ENCODE data around the gene ASPSCR1.

The ASPSCR1 gene

DNA sequence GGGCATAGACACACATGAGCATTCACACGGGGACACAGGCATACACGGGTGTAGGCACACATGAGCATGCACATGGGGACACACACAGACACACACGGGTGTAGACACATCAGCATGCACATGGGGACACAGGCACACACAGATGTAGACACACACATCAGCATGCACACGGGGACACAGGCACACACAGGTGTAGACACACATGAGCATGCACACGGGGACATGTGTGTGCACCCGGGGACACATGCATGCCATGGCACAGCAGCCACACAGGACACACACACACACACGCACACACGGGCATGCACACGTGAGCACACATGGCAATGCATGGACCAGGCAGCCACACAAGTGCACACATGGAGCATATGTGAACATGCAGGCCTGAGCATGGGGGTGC is 65.2 kb downstream of the ASPSCR1 start:
- DNase-seq (ENCODE audit: low read depth) = no peak

DNA sequence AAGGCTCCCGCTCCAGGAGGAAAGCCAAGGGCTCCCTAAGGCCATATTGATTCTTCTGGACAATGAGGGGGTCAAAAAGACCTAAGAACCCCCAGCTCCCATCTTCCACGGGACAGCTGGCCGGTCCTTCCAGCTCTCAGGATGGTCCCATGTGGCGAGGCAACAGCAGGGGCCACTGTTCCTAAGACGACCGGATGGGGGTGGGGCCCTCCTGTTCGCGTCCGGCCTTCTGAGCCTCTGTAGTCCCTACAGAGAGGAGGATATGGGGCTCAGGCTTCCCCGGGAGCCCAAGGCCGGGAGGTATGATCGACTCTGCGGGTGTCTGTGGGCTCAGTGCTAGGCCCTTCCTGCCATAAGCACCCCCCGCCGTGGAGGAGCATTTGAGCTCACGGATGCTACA is 66.1 kb downstream of the ASPSCR1 start:
- no peak for DNase-seq (ENCODE audit: low read depth)

DNA sequence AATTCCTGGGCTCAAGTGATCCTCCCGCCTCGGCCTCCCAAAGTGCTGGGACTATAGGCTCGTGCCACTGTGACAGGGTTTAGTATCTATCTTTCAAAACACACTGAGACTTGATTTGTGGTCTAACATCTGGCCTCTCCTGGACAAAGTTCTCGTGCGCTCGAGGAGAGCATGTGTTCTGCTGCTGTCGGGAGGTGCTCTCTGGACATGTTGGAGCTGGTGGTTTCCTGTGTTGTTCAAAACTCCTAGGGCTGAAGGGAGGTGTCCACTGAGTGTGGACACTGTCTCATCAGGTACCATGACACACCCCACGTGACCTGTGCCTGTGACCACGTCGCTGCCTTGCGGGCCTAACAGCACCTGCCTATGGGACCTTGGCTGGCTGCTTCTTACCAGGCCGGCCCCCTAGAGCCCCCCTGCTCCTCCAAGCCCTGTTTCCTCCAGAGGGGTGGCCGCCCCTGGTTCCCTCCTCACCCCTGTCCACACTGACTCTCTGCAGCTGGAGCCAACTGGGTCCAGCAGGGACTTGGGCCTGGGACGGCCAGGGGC is 68.6 kb downstream of the ASPSCR1 start:
- no peak for DNase-seq (ENCODE audit: low read depth)

DNA sequence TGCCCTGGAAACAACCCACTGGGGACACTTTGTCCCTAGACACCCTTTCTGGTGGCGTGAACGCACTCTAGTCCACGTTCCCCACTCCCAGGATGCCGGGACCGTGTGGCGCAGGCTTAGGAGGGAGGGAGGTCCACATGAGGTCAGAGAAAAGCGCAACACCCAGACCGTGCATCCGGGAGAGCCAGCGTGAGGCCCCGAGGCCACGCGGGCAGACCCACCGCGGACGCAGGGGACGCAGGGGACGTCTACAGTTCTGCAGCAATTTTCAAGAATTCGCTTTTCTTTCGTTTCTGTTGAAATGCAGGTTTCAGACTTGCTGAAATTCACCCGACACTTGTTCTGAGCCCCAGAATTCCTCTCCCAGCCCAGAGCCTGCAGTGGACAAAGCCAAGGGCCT is 69.5 kb downstream of the ASPSCR1 start:
- no peak for DNase-seq (ENCODE audit: low read depth)

DNA sequence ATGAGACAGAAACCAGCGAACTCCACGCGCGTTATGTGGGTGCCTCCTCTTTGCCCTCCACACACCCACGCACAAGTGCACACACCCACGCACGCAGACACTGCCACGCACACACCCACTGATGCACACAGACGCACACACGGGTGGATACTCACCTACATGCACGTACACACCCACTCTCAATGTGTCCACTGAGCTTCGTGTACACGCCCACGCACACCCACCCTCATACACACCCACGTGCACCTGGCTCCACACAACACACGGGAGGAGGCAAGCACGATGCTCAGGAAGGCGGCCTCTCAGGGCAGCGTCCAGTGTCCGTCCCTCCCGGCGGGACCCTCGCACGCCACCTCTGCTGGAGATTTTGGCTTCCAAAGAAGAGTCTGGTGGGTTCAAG is 70.0 kb downstream of the ASPSCR1 start:
- no peak for DNase-seq (ENCODE audit: low read depth)

DNA sequence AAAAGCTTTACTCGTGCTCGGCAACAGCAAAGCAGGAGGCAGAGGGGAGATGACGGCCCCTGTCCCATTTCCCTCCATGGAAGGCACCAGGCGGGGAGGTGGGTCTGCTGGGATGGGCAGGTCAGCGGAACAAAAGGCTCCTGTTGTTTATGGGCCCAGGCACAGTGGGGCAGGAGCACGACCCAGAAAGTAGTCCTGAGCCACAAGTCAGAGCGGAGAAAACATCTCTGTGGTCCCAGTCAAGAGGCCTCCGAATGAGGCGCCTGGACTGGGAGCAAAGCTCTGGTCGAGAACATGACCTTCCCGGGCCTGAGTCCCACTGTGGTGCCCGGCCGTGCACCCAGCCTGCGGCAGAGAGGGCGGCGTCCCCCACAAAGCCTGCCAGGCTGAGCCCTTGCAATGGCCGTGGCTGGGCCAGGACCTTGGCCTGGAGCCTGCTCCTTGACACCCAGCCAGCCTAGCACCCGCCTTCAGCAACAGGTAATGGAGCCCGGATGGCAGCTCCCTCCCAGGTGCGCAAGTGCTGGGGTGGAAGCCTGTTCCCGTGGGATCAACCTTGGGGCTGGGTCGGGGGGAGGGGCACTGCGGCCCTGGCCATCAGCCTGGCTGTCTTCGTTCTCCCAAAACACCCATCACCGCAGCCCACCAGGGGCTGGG is 70.6 kb downstream of the ASPSCR1 start:
- DNase-seq (ENCODE audit: low read depth) = no peak

DNA sequence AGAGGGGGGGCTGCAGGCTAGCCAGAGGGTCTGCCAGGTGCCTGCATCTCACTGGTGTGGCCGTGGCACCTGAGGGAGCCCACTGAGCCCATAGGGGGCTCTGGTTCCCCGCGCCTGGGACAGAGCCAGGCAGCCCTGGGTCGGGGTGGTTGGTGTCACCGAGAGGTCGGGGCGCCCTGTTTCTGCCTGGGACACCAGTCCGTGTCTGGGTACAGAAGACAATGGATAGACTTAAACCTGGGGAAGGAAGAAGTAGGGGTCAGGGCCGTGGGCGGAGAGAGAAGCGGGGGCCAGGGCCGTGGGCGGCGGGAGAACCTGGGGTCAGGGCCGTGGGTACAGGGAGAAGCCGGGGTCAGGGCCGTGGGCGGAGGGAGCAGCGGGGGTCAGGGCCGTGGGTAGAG is 71.1 kb downstream of the ASPSCR1 start:
- DNase-seq (ENCODE audit: low read depth) = no peak

DNA sequence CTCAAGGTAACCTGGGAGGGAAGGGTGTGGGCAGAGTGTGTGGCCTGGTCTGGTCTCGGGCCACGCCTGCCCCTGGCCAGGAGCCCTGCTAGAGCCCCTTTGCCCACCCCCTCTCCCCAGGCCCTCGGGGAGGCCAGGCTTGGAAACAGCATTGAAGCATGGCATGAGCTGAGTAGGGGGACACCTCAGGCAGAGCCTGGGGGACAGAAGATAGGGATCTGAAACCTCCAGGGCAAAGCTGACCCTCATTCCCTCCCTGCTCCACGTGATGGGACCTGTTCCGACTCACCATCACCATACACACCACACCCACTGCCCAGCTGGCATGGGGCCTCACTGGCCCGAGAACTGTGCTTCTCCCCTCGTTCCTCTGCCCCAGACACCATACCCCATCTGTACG is 71.7 kb downstream of the ASPSCR1 start:
- no peak for DNase-seq (ENCODE audit: low read depth)

DNA sequence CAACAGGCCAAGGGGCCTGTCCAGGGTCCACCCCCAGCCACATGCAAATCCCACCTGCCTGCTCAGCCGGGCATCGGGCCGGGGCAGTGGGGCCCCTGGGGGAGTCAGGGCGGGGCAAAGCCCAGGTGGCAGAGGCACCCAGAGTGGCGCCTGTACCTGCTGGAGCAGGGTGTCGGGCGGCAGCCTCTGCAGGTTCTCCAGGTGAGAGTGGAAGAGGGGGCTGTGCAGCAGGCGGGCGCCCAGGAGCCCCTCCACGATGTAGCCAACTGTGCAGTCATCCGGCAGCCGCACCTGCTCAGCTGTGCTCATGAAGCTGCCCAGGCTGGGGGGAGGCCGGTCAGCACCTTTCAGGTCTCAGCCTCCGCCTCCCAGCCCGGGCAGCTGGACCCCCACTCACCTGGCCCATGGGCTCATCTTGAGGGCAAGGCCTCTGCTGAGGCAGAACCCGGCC is 72.1 kb downstream of the ASPSCR1 start:
- no peak for DNase-seq (ENCODE audit: low read depth)

DNA sequence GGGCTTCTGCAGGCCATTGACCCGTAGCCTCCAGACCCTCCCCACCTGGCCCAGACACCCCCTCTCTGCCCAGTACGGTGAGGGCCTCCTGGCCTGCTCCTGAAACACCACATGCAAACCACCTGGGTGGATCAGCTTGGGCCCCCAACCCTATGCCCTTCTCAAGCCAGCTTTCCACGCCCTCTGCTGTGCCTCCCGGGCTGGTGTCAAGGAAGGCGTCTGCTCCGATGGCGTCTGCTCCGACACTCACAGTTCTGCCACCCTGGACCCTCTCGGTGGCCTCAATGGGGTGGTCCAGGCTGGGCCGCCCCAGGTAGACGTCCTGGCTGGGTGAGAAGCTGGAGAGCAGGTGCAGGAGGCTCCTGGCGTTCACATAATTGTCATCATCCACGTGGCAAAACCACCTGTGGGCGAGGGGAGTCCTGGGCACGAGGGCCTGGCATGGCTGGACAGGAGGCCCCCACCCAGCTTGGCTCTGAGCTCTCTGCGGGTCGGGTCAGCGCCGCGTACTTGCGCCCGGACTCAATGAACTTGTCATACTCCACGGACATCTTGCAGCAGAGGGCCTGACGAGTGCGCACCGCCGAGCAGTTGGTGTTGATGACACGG is 72.8 kb downstream of the ASPSCR1 start:
- no peak for DNase-seq (ENCODE audit: low read depth)

DNA sequence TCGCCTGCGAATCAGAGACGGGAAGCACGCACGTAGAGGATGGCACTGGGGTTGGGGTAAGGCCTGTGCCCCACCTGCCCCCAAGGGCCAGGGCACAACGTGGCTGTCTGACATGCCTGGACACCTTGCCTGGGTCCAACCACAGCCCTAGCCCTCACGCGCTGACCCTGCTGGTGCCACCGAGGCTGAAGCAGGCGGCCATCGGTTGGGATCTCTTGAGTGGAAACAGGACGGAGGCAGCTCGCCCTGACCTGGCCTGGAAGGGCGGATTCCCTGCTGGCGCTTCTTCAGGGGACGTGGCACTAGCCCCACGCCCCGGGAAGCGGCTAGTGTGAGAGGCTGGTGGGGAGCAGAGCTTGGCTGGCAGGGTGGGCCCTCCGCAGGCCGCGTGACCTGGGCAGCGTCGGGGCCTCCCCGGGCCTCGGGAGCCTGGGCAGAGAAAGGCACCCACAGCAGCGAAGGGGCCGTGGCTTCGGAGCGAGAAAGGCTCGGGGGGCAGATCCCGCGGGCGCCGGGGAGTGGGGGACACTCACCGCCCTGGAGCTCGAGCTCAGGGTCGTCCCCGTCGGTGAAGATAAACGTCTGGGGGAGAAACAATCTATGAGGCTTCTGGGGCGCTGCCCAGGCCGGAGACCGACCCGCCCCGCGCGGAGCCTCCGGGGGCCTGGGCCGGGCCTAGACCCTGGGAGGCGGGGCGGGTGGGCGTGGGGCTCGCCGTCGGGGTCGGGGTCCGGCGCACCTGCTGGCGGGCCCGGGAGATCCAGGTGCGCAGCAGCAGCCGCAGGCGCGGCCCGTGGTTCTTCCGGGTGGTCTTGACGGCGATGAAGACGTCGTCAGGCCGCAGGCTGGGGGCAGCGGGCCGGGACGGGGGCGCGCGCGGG is 73.6 kb downstream of the ASPSCR1 start:
- no peak for DNase-seq (ENCODE audit: low read depth)

DNA sequence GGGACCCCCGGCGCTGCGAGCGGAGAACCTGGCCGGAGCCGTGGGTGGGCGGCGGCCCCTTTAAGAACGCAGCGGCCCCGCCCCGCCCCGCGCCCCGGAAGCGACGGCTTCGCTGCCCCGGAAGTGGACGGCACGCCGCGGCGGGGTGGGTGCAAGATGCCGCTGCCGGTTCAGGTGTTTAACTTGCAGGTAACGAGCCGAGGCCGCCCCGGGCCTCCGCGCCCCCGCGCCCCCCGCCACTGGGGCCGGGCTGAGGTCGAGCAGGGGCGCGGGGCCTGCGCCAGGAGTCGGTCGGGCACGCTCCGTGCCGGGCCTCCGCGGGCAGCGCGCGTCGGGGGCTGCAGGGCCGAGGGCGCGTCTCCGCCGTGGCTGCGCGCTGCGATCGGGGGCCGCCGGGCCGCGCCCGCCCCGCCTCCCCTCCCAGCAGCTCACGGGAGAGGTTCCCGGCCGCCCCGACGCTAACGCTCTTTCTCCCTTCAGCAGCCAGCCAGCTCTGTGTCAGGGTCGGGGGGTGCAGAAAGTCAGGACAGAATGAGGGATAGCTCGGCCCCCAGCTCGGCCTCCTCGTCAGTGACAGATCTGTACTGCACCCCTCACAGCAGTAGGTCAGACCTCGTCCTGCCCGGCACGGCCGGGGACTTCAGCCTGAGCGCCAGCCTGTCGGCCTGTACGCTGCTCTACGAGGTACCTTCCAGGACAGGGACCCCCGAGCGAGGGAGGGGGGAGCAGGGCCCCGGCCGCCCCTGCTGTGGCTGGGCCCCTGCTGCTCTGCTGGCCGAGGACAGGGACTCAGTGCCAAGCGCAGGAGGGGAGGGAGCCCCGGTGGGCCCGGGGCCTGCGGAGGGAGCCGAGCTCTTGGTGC is 74.6 kb downstream of the ASPSCR1 start, which contains the start of the genes GPS1 and RFNG:
Gene GPS1 (plus strand): TSS at position 123 of the 862 bp plus-strand sequence. CDS start 34 bp downstream, at position 157.
Gene RFNG (minus strand): TSS at position 36 of the 862 bp plus-strand sequence. CDS start 45 bp downstream, outside the sequence.
- peak; percentile 84 for DNase-seq (ENCODE audit: low read depth)

DNA sequence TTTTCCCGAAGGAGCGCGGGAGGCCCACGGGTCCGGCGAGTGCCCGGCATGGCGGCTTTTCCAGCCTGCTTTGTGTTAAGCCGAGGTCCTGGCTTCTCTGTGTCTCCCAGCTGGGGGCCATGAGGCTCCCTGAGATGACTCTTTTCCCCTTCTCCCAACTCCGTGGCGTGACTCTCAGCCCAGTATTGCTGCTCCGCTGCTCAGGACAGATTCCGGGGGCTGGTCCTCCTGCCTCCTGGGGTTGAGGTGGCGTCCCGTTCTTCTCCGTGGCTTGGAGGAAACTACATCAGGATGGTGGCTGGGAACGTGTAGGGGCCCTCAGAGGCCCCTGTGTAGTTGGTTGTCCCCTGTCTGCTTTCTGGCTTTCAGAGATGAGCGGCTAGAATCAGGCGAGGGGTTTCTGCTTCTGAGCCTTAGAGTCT is 75.2 kb downstream of the ASPSCR1 start:
- DNase-seq (ENCODE audit: low read depth) = no peak

DNA sequence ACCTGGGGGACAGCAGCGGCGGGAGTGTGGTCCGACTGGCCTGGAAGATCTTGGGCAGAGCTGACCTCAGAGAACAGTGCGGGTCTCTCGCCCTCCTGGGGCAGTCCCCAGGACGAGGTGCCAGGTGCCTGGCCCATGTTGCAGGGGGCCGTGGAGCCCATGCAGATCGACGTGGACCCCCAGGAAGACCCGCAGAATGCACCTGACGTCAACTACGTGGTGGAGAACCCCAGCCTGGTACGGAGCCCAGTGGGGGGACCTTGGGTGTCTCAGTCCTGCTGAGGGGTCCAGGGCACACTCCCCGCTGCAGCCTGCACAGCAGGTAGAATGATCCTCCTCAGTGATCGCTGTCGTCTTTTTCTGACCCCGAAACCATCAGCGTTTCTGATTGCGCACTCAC is 75.7 kb downstream of the ASPSCR1 start:
- DNase-seq (ENCODE audit: low read depth) = no peak

DNA sequence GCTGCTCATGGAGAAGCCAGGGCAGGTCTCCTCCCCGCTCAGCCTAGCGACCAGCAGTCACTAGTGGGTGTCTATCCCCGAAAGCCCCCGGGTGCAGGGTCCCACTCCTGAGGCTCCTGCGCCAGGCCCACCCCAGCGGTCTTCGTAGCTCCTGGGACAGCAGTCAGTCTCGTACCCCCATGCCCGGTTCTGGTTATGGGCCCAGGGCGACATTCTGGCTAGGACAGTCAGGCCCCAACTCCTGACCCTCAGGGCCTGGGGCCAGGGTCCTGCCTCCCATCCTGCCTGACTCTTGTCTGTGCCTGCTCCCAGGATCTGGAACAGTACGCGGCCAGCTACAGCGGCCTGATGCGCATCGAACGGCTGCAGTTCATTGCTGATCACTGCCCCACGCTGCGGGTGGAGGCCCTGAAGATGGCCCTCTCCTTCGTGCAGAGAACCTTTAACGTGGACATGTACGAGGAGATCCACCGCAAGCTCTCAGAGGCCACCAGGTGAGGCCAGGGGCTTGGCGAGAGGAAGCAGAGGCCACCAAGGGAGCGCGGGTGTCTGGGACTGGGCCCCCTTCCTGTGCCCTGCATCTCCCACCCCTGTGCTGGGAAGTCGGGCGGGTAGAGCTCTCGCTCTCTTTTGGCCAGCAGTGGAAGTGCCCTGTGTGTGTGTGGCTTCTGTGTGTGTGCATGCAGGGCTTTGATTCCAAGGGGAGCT is 76.3 kb downstream of the ASPSCR1 start:
- no peak for DNase-seq (ENCODE audit: low read depth)

DNA sequence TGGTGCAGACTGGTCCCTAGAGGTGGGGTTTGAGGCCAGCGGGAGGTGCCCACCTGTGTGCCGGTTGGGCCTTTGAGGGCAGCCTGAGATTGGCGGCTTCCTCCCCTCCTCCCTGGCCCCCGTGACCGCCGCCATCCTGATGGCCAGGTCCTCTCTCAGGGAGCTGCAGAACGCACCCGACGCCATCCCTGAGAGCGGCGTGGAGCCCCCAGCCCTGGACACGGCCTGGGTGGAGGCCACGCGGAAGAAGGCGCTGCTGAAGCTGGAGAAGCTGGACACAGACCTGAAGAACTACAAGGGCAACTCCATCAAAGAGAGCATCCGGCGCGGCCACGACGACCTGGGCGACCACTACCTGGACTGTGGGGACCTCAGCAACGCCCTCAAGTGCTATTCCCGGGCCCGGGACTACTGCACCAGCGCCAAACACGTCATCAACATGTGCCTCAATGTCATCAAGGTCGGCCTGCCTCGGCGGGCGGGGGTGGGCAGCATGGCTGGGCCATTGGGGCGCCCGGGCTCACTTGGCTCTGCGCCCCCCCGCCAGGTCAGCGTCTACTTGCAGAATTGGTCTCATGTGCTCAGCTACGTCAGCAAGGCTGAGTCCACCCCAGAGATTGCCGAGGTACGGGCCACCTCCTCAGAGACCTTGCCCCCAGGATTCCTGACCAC is 77.1 kb downstream of the ASPSCR1 start:
- no peak for DNase-seq (ENCODE audit: low read depth)

DNA sequence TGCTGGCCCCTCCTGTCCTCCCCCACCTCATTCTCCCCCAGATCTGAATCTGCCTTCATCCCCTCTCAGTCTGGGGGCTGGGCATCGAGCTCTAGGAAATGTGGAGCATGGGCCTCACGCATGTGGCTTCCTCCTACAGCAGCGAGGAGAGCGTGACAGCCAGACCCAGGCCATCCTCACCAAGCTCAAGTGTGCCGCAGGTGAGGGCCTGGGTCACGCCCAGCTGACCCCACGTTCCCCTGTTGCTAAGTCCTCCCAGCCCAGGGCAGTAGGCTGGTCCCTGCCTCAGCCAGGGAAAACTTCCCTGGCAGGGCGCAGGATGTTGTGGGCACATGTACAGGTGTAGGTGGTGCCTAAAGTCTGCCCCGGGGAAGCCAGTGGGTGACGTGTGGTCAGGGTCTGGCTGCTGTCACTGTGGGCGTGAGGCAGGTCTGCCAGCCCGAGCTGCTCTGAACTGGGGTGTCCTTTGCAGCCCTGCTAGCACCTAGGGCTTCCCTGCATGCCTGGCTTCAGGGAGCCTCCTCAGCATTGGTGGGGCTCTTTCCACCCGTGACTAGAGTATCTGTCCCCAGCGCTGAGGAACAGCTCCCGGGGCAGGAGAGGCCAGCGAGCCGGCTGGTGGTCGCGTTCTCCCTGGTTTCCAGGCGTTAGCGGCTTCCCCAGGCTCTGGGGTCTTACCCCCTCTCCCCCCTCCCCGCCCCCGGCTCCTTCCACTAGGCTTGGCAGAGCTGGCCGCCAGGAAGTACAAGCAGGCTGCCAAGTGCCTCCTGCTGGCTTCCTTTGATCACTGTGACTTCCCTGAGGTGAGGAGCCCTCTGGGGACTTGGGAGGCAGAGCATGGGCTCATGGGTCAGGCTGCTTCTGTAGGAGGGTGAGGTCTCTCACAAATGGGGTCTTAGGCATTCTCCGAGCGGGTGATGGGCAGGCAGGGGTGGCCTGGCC is 77.9 kb downstream of the ASPSCR1 start:
- no peak for DNase-seq (ENCODE audit: low read depth)

DNA sequence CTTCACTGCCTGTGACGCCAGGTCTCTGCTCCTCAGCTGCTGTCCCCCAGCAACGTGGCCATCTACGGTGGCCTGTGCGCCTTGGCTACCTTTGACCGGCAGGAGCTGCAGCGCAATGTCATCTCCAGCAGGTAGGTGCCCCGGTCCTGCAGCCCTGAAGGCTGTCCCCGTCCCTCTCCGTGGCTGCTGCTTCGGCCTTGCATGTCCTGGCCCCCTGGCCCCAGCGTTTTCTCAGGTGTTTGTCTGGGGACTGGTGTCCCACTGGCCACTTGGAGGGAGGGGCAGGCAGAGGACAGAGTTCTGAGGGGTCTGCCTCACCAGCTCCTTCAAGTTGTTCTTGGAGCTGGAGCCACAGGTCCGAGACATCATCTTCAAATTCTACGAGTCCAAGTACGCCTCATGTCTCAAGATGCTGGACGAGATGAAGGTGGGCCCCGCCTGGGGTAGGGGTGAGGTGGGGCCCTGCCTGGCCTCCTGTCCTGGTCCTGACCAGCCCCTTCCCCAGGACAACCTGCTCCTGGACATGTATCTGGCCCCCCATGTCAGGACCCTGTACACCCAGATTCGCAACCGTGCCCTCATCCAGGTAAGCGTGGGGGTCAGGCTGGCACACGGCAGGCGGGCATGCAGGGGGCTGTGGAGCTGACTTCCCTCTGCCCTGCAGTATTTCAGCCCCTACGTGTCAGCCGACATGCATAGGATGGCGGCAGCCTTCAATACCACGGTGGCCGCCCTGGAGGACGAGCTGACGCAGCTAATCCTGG is 78.7 kb downstream of the ASPSCR1 start:
- no peak for DNase-seq (ENCODE audit: low read depth)
